Retinal pigment epithelial cell (primary cell): ENCODE results near the gene NEK11.

Source experiments
- DNase-seq: peaks from one replicate; pipeline ENCODE4 v3.0.0-alpha.2; 2010; ENCODE audit warnings: low read depth
- H3K4me3 ChIP-seq: 2 replicates; pipeline ENCODE4 v1.5.1; 2011; ENCODE audit warnings: mild to moderate bottlenecking, low read length, control low read depth, moderate library complexity
- CTCF ChIP-seq: conservative IDR thresholded peaks from 2 replicates; pipeline ENCODE4 v1.5.1; 2011; ENCODE audit warnings: low read depth, low read length, control low read depth, inconsistent platforms

NEK11 gene

GRCh38 chr3:131232711-131233267 lies 206.1 kb downstream of the NEK11 start:
- no peak overlapping the region for H3K4me3 ChIP-seq
- DNase-seq: no peak
- no peak for TF ChIP-seq CTCF

DNA sequence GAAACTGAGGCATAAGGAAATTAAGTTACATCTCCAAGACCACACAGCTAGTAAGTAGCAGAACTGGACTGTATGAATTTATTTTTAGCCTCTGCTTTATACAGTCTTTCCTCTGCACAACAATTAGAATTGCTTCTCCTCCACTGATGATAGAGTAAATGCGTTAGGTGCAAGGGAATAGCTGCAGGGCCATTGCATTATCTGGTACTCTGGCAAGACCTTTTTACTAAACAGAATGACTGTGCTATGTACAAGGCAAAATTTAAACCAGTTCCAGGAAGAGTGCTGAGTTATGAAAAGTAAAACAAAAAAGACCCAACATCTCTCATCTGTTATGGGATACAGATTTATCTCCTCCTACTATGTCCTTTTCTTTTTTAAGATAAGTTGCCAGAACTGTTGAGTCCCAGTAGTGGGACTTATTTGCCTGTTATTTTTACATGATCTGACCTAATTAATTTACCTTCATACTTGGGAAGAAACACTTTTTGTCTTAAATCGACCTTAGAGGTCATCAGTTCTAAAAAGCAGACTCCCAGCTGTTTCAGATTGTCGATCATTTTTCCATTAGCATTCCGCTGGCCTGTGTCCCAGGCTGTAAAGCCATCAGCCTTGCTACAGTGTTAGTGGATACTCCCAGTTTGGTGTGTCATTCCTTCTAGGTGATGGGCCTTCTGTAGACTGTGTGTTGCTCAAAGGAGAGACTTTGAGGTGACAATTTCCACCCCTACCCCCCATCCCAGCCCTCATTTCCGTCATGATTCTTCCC lies 207.4 kb downstream of the NEK11 start:
- H3K4me3 ChIP-seq: no peak overlapping the region
- no peak for TF ChIP-seq CTCF
- no peak for DNase-seq

- H3K4me3 ChIP-seq: no peak overlapping the region
- DNase-seq: no peak
- no peak for TF ChIP-seq CTCF
Measured at GRCh38 chr3:131236421-131236820, 209.7 kb downstream of the NEK11 start.

- no peak for TF ChIP-seq CTCF
- no peak overlapping the region for H3K4me3 ChIP-seq
Measured at GRCh38 chr3:131238496-131238895, 211.8 kb downstream of the NEK11 start.

DNA sequence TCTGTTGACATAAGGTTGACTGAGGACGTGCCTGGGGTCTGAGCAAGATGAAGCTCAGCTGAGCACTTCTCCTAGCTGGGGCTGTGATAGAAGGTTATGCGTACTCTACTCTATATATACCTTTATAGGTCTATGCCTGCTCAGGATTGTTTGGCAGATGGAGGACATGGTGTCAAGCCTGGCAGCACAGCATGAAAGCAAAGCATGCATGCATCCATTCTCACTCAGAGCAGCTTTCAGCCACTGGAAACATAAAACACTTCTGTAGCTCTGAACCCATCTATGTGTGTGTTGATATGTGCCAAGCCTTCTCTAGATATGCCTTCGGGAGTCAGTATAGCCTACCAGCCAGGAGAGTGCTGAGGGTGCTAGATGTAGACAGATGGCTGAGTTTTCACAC lies 212.6 kb downstream of the NEK11 start:
- no peak overlapping the region for H3K4me3 ChIP-seq
- no peak for DNase-seq
- TF ChIP-seq CTCF: no peak

More at GRCh38 chr3:131238496-131238895, 211.8 kb downstream of the NEK11 start:
- DNase-seq: no peak

DNA sequence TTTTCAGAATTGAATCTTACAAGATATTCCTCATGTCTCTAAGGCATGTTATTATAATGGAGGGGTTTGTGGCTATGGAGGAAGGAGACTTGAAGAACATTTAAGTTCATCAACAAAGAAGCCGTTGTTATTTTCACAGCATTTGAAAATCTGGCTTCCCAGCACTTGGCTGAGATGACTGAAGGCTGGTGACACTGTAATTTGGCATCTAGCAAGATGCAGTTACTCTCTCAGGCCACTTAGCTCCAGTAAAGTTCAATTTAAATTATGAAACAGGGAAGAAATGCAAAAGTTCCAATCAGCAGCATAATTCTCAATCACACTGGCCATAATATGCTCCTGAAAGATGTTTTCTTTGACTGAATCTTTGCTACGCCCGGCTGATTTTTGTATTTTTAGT lies 215.5 kb downstream of the NEK11 start:
- no peak overlapping the region for H3K4me3 ChIP-seq
- DNase-seq: no peak
- TF ChIP-seq CTCF: no peak

GRCh38 chr3:131250466-131250865 lies 223.8 kb downstream of the NEK11 start:
- H3K4me3 ChIP-seq: no peak overlapping the region
- no peak for DNase-seq
- no peak for TF ChIP-seq CTCF
